Naive thymus-derived CD8-positive, alpha-beta T cell (primary cell): ENCODE data around the gene MAPKAP1. TPM values are rescaled to one million over a fixed set of nuclear protein-coding genes. Genes with fewer than 3 reads are reported as not detected.

Experiments
- ATAC-seq, 2 donors: fragments of 150-1000 bp; cut with Tn5 transposase in 1 of 2; sonication (Bioruptor Pico), chemical (Tn5 transposase) in 1 of 2; 1 replicate in 1 of 2; 2 replicates in 1 of 2; pipeline ENCODE4 v1.10.0; 2021; ENCODE audit warnings: mild to moderate bottlenecking in 2 of 2, moderate library complexity in 2 of 2
- POLR2A ChIA-PET: fragments of 350-600 bp; sonication (Branson Sonifier 250); formaldehyde crosslinking; loops from one replicate; lab custom pipeline; 2021; ENCODE audit warnings: antibody characterized with exemption; lab: Charles Lee
- DNase-seq, 10 donors: peaks; one replicate each; pipeline versions ENCODE4 v3.0.0 to v3.0.0-alpha.2; 2020 to 2022
- H3K27ac Mint-ChIP-seq, 10 donors: one replicate each; pipeline ENCODE4 v1.8.0; 2020 to 2022; ENCODE audit warnings: mild to moderate bottlenecking in 10 of 10, mixed read lengths in 10 of 10, moderate library complexity in 4 of 10, inconsistent platforms in 1 of 10
- H3K27me3 Mint-ChIP-seq, 5 donors: one replicate each; pipeline ENCODE4 v1.8.0; 2021 to 2022; ENCODE audit warnings: mixed read lengths in 5 of 5
- H3K36me3 Mint-ChIP-seq, 3 donors: one replicate each; pipeline ENCODE4 v1.8.0; 2020 to 2022; ENCODE audit warnings: mixed read lengths in 3 of 3, mild to moderate bottlenecking in 2 of 3, inconsistent platforms in 1 of 3
- H3K4me1 Mint-ChIP-seq, 4 donors: one replicate each; pipeline ENCODE4 v1.8.0; 2021 to 2022; ENCODE audit warnings: mixed read lengths in 4 of 4
- H3K4me3 Mint-ChIP-seq, 10 donors: one replicate each; pipeline ENCODE4 v1.8.0; 2020 to 2022; ENCODE audit warnings: mild to moderate bottlenecking in 10 of 10, mixed read lengths in 10 of 10, moderate library complexity in 6 of 10, inconsistent platforms in 1 of 10
- H3K9me3 Mint-ChIP-seq, 9 donors: one replicate each; pipeline ENCODE4 v1.8.0; 2020 to 2022; ENCODE audit warnings: mixed read lengths in 9 of 9, mild to moderate bottlenecking in 3 of 9, inconsistent platforms in 1 of 9, moderate library complexity in 1 of 9
- polyA plus RNA-seq, 3 donors: library from polyadenylated mRNA; unstranded; fragments of 300-500 nt; fragmentation: Illumina TruSeq; gene quantifications; one replicate each; pipeline ENCODE4 v1.2.3, GENCODE V29; 2021
- total RNA-seq, 8 experiments: library from RNA in 2 of 8; stranded (reverse) in 2 of 8; gene quantifications; one replicate each; pipeline ENCODE4 v1.2.3 and lab custom pipeline; 2021 to 2026

The MAPKAP1 gene
- total and polyA plus RNA-seq, 5 experiments from 2014 or later = 50.0 to 69.6 (median 53.5) TPM

- POLR2A ChIA-PET = no interaction called here
- Mint-ChIP-seq H3K36me3 (peaks cover 0 to 32% (median 7%) of the 10 kb centered on the region in 3 donors), H3K4me3 (no peak overlapping the region), H3K4me1 (peaks cover 0 to 14% (median 8%) of the 10 kb centered on the region in 4 donors), H3K27ac (peak overlapping the region in 1 of 10 donors; percentile 63), H3K9me3 (no peaks in the 10 kb centered on the region), H3K27me3 (no peaks in the 10 kb centered on the region)
- DNase-seq (no peak), ATAC-seq (no peak)
These were observed 190.7 kb downstream of the MAPKAP1 start for GRCh38 chr9:125515983-125516940.

GRCh38 chr9:125515281-125515680, 191.7 kb downstream of the MAPKAP1 start:
- POLR2A ChIA-PET = no interaction called here
- no peak for DNase-seq
- ATAC-seq = no peak
- no peaks in the 10 kb centered on the region for H3K9me3 Mint-ChIP-seq
- peaks cover 4 to 9% (median 7%) of the 10 kb centered on the region in 4 donors for H3K4me1 Mint-ChIP-seq
- H3K4me3 Mint-ChIP-seq = no peak overlapping the region
- peaks cover 0 to 28% (median 7%) of the 10 kb centered on the region in 3 donors for H3K36me3 Mint-ChIP-seq
- no peak overlapping the region for H3K27ac Mint-ChIP-seq
- no peaks in the 10 kb centered on the region for H3K27me3 Mint-ChIP-seq

DNA sequence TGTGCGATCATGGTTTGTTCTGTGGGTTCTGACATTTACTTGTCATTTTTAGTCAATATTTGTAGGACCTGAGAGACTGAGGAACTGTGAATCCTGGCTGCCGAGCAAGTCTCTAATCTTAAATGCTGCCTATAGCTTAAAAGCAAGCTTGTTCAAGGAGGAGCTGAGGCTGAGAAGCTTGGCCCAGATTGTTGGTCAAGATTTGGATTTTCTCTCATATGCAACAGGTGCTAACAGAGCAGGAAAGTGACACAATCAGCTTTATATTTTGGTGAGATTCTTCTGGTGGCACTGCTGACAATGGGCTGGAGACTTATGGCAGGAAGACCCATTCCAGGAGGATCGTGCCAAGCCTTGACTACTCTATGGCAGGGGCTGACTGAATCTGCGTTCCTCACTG, 192.5 kb downstream of the MAPKAP1 start:
- POLR2A ChIA-PET = no interaction called here

GRCh38 chr9:125513668-125514413, 193.2 kb downstream of the MAPKAP1 start:
- peaks cover 0 to 26% (median 7%) of the 10 kb centered on the region in 3 donors for H3K36me3 Mint-ChIP-seq
- POLR2A ChIA-PET = no interaction called here

More for the DNA sequence above, 192.5 kb downstream of the MAPKAP1 start:
- no peak overlapping the region for H3K4me3 Mint-ChIP-seq
- peaks cover 0 to 28% (median 7%) of the 10 kb centered on the region in 3 donors for H3K36me3 Mint-ChIP-seq
- peaks cover 6 to 9% (median 7%) of the 10 kb centered on the region in 4 donors for H3K4me1 Mint-ChIP-seq
- no peaks in the 10 kb centered on the region for H3K27me3 Mint-ChIP-seq
- ATAC-seq (no peak), DNase-seq (no peak)
- no peaks in the 10 kb centered on the region for H3K9me3 Mint-ChIP-seq
- peak overlapping the region in 1 of 10 donors; percentile 64 for H3K27ac Mint-ChIP-seq

DNA sequence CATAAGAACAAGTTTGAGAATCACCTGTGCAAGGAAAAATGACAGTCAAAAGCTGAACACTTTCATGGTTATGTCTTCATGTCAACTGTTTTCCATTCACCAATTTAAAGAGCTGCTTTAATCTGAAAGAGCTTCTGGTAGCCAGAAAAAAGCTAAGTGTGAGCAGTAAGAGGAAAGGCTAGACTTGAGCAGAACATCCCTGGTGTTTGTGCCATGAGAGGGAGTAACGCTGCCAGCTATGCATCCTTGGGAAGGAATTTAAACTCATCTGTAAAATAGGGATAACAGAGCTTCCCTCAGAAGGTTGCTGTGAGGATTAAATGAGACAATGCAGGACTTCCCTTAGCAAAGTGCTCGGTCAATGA, 193.7 kb downstream of the MAPKAP1 start:
- ATAC-seq (no peak), DNase-seq (no peak)
- Mint-ChIP-seq H3K27ac (no peak overlapping the region), H3K36me3 (peaks cover 0 to 24% (median 7%) of the 10 kb centered on the region in 3 donors), H3K4me3 (no peak overlapping the region), H3K27me3 (no peaks in the 10 kb centered on the region), H3K4me1 (peaks cover 6 to 9% (median 7%) of the 10 kb centered on the region in 4 donors), H3K9me3 (no peaks in the 10 kb centered on the region)
- POLR2A ChIA-PET = no interaction called here

More at GRCh38 chr9:125513668-125514413, 193.2 kb downstream of the MAPKAP1 start:
- H3K9me3 Mint-ChIP-seq = no peaks in the 10 kb centered on the region
- H3K27ac Mint-ChIP-seq = peak overlapping the region in 2 of 10 donors; percentile 64 to 71
- H3K27me3 Mint-ChIP-seq = no peaks in the 10 kb centered on the region
- no peak overlapping the region for H3K4me3 Mint-ChIP-seq
- H3K4me1 Mint-ChIP-seq = peaks cover 6 to 9% (median 7%) of the 10 kb centered on the region in 4 donors
- no peak for ATAC-seq
- DNase-seq = no peak

DNA sequence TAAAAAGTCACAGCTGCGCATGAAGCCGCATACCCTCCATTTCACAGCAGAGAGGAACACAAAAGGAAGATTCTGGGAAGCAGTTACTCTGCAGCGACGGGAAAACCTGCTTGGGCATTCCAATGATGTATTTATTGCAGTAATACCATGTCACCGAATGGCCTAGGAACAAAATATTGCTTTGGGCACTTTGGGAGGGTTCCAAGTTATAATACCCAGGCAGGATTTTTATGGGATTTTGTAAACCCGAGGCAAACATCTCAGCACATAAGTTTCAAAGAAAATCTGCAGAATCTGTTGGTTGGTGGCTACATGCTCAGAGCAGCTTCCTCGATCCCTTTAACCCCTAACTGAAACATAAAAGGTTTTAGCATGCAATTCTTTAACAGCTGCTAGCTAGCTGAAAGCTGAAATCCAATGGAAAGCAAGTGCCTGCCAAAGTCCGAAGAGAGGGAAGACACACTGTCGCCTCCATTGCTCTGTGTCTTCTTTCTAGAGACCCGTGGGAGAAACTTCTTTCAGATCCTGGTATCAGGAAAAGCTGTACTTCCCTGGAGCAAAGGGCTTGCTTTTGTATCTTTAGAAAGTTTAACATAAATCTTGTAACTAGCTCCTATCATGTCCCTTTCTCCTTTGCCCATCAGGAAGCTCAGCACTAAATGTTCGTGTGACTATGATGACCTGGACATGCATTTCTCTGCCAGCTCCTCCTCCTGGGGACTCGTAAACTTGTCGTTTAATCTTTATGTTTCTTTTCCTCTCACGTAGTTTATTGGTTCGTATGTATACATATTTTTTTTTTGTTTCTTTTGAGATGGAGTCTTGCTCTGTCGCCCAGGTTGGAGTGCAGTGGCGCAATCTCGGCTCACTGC, 195.0 kb downstream of the MAPKAP1 start:
- Mint-ChIP-seq H3K4me3 (no peak overlapping the region), H3K27ac (peak overlapping the region in 2 of 10 donors; percentile 33 to 46), H3K36me3 (peaks cover 0 to 20% (median 5%) of the 10 kb centered on the region in 3 donors), H3K9me3 (no peaks in the 10 kb centered on the region), H3K27me3 (no peaks in the 10 kb centered on the region), H3K4me1 (peaks cover 6 to 9% (median 7%) of the 10 kb centered on the region in 4 donors)
- no peak for DNase-seq
- POLR2A ChIA-PET = no interaction called here
- no peak for ATAC-seq

- Mint-ChIP-seq H3K4me3 (no peak overlapping the region), H3K27ac (no peak overlapping the region)
These were observed 196.0 kb downstream of the MAPKAP1 start for GRCh38 chr9:125510980-125511379.

GRCh38 chr9:125509476-125509875, 197.5 kb downstream of the MAPKAP1 start:
- POLR2A ChIA-PET = no interaction called here
- H3K36me3 Mint-ChIP-seq = peaks cover 7 to 31% (median 15%) of the 10 kb centered on the region in 3 donors
- peak overlapping the region in 2 of 10 donors; percentile 33 to 34 for H3K27ac Mint-ChIP-seq
- H3K4me1 Mint-ChIP-seq = peaks cover 4 to 9% (median 6%) of the 10 kb centered on the region in 4 donors
- H3K9me3 Mint-ChIP-seq = no peaks in the 10 kb centered on the region
- DNase-seq (no peak), ATAC-seq (no peak)
- H3K27me3 Mint-ChIP-seq = no peaks in the 10 kb centered on the region
- no peak overlapping the region for H3K4me3 Mint-ChIP-seq

More at GRCh38 chr9:125510980-125511379, 196.0 kb downstream of the MAPKAP1 start:
- Mint-ChIP-seq H3K36me3 (peaks cover 0 to 23% (median 4%) of the 10 kb centered on the region in 3 donors), H3K27me3 (no peaks in the 10 kb centered on the region), H3K9me3 (no peaks in the 10 kb centered on the region), H3K4me1 (peaks cover 4 to 9% (median 7%) of the 10 kb centered on the region in 4 donors)
- POLR2A ChIA-PET = no interaction called here
- DNase-seq (no peak), ATAC-seq (no peak)

DNA sequence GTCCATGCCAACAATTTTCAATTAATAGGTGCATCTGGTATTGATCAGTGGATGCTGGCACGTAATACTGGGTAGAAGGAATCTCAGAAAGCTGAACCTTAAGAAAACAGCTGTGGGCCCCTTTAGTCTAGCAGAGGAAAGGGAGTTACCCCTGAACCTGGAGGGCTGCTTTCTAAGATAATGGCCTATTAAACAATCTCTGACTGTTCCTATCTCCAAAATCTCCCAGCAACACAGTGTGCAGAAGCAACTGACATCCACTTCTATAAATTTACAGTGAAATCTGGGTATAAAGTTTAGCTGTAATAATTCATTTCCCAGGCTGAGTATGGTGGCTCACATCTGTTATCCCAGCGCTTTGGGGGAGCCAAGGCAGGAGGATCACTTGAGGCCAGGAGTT, 198.8 kb downstream of the MAPKAP1 start:
- no peaks in the 10 kb centered on the region for H3K9me3 Mint-ChIP-seq
- H3K36me3 Mint-ChIP-seq = peaks cover 7 to 29% (median 15%) of the 10 kb centered on the region in 3 donors
- POLR2A ChIA-PET = no interaction called here
- ATAC-seq (no peak), DNase-seq (no peak)
- H3K27me3 Mint-ChIP-seq = no peaks in the 10 kb centered on the region
- H3K4me1 Mint-ChIP-seq = peaks cover 0 to 6% (median 0%) of the 10 kb centered on the region in 4 donors
- no peak overlapping the region for H3K27ac Mint-ChIP-seq
- no peak overlapping the region for H3K4me3 Mint-ChIP-seq

DNA sequence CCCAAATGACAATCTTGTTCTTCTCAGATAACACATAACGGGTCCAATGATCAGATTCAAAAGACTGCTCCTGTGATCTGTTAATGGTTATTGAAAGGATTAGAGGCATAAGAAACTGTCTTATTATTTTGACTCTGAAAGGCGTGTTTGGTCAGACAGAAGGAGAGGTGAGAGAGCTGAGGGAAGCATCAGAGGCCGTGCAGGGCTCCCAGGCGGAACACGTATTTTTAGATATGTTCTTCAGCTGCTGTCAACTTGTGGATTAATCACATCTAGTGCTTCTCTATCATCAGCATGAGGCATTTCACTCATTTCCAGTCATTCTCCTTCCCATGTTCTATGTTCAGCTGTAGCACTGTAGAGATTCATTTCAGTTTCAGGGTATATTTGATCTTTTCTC, 199.8 kb downstream of the MAPKAP1 start:
- peaks cover 7 to 35% (median 21%) of the 10 kb centered on the region in 3 donors for H3K36me3 Mint-ChIP-seq
- POLR2A ChIA-PET = no interaction called here
- peak overlapping the region in 1 of 10 donors; percentile 61 for H3K27ac Mint-ChIP-seq
- H3K4me1 Mint-ChIP-seq = peaks cover 0 to 6% (median 0%) of the 10 kb centered on the region in 4 donors
- no peak for ATAC-seq
- no peak overlapping the region for H3K4me3 Mint-ChIP-seq
- H3K9me3 Mint-ChIP-seq = no peaks in the 10 kb centered on the region
- no peak for DNase-seq
- H3K27me3 Mint-ChIP-seq = no peaks in the 10 kb centered on the region

- ATAC-seq (no peak), DNase-seq (no peak)
- peaks cover 0 to 6% (median 0%) of the 10 kb centered on the region in 4 donors for H3K4me1 Mint-ChIP-seq
- no peaks in the 10 kb centered on the region for H3K27me3 Mint-ChIP-seq
- POLR2A ChIA-PET = no interaction called here
- H3K27ac Mint-ChIP-seq = no peak overlapping the region
- no peaks in the 10 kb centered on the region for H3K9me3 Mint-ChIP-seq
- no peak overlapping the region for H3K4me3 Mint-ChIP-seq
- peaks cover 7 to 45% (median 29%) of the 10 kb centered on the region in 3 donors for H3K36me3 Mint-ChIP-seq
These were observed 201.0 kb downstream of the MAPKAP1 start for GRCh38 chr9:125505988-125506438.

DNA sequence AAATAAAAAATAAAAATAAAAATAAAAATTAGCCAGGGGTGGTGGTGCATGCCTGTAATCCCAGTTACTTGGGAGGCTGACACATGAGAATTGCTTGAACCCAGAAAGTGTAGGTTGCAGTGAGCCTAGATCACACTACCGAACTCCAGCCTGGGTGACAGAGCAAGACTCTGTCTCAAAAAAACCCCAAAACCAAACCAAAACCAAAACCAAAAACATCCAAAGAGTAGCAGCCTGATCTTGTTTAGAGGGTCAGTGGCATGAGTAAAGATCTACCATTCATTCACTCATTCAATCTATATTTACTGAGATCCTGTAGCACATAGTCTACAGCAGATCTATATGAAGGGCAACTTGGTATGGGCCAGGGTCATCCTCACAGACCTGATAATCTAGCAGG, 202.4 kb downstream of the MAPKAP1 start:
- DNase-seq = no peak
- Mint-ChIP-seq H3K4me3 (no peak overlapping the region), H3K4me1 (no peaks in the 10 kb centered on the region), H3K9me3 (no peaks in the 10 kb centered on the region), H3K36me3 (peaks cover 7 to 54% (median 36%) of the 10 kb centered on the region in 3 donors), H3K27me3 (no peaks in the 10 kb centered on the region), H3K27ac (no peak overlapping the region)
- POLR2A ChIA-PET = no interaction called here
- no peak for ATAC-seq
